MM.1S (cell line): ENCODE measurements around the gene DMKN.

Experiments
- CTCF ChIP-seq: fragments of 300-600 bp; sonication (generic); IDR thresholded peaks from 2 replicates; pipeline ENCODE4 v1.5.1; 2016; ENCODE audit warnings: antibody characterized with exemption, low read length, mixed read lengths
- EZH2 ChIP-seq: fragments of 300-600 bp; sonication (generic); optimal IDR thresholded peaks from 2 replicates; pipeline ENCODE3; 2017; ENCODE audit warnings: low read depth, mild to moderate bottlenecking, antibody characterized with exemption, low read length, mixed read lengths

GRCh38 chr19:35508129-35508528, 5.3 kb downstream of the DMKN start:
- TF ChIP-seq CTCF (no peak), EZH2 (peak; percentile 72)
